SK-N-SH (cell line): ENCODE measurements around the gene CFAP299. TPM values are rescaled to one million over a fixed set of nuclear protein-coding genes. Genes with fewer than 3 reads are reported as not detected.

Experiments
- CTCF ChIA-PET: fragments of 300-600, 350-600 bp; formaldehyde crosslinking; extraction: SDS; loops from one replicate; lab custom pipeline; 2021; lab: Yijun Ruan, JAX
- POLR2A ChIA-PET: fragments of 350-600 bp; sonication (Branson Sonifier 250); formaldehyde crosslinking; extraction: SDS; loops from one replicate; lab custom pipeline; 2020; ENCODE audit warnings: antibody characterized with exemption, inconsistent platforms; lab: Yijun Ruan, JAX
- DNase-seq: peaks from one replicate; pipeline ENCODE4 v3.0.0; 2012
- H2AFZ ChIP-seq: fragments of 200-600 bp; sonication (generic); 2 replicates; pipeline ENCODE4 v1.8.1; 2016; ENCODE audit warnings: antibody characterized with exemption, mild to moderate bottlenecking, low read depth
- H3F3A ChIP-seq: fragments of 200-600 bp; sonication (generic); replicated peaks from 2 replicates; pipeline ENCODE3; 2016; ENCODE audit warnings: antibody characterized with exemption, mild to moderate bottlenecking; ENCODE audit not compliant: insufficient read depth
- H3K27ac ChIP-seq, 2 experiments: fragments of 200-500 bp in 1 of 2; fragments of 200-600 bp in 1 of 2; sonication (Bioruptor generic) in 1 of 2; sonication (generic), shearing (Covaris generic) in 1 of 2; 2 replicates each; pipeline versions ENCODE4 v1.5.1 to v1.6.1; 2014 to 2016; ENCODE audit warnings: low read depth in 2 of 2, inconsistent platforms in 1 of 2, low read length in 1 of 2, mild to moderate bottlenecking in 1 of 2, mixed read lengths in 1 of 2
- H3K27me3 ChIP-seq: fragments of 200-600 bp; sonication (generic), shearing (Covaris generic); 2 replicates; pipeline ENCODE4 v1.6.1; 2016; ENCODE audit warnings: mixed run types; ENCODE audit not compliant: insufficient read depth
- H3K36me3 ChIP-seq, 2 experiments: fragments of 200-500 bp in 1 of 2; fragments of 200-600 bp in 1 of 2; sonication (Bioruptor generic) in 1 of 2; sonication (generic) in 1 of 2; replicated peaks in 1 of 2; 2 replicates each; pipeline versions ENCODE3 to v1.5.1; 2014 to 2016; ENCODE audit warnings: low read length in 1 of 2, mild to moderate bottlenecking in 1 of 2; ENCODE audit not compliant: insufficient read depth in 2 of 2, control insufficient read depth in 1 of 2
- H3K4me1 ChIP-seq, 2 experiments: fragments of 200-500 bp in 1 of 2; fragments of 200-600 bp in 1 of 2; sonication (Bioruptor generic) in 1 of 2; sonication (generic), shearing (Covaris generic) in 1 of 2; 2 replicates each; pipeline versions ENCODE4 v1.5.1 to v1.6.1; 2014 to 2016; ENCODE audit warnings: low read depth in 1 of 2, low read length in 1 of 2, mixed run types in 1 of 2; ENCODE audit not compliant: insufficient read depth in 2 of 2, control insufficient read depth in 1 of 2
- H3K4me2 ChIP-seq: fragments of 200-600 bp; sonication (generic), shearing (Covaris generic); 2 replicates; pipeline ENCODE4 v1.6.1; 2017; ENCODE audit warnings: mixed run types
- H3K4me3 ChIP-seq, 2 experiments: fragments of 200-500 bp in 1 of 2; fragments of 200-600 bp in 1 of 2; sonication (Bioruptor generic) in 1 of 2; sonication (generic), shearing (Covaris generic) in 1 of 2; 2 replicates each; pipeline versions ENCODE4 v1.5.1 to v1.8.1; 2014 to 2016; ENCODE audit warnings: low read depth in 2 of 2, inconsistent platforms in 1 of 2, low read length in 1 of 2, mild to moderate bottlenecking in 1 of 2, mixed read lengths in 1 of 2, moderate library complexity in 1 of 2
- H3K79me2 ChIP-seq: fragments of 200-600 bp; sonication (generic); 2 replicates; pipeline ENCODE4 v1.8.1; 2017; ENCODE audit warnings: mild to moderate bottlenecking; ENCODE audit not compliant: insufficient read depth
- H3K9ac ChIP-seq: fragments of 200-600 bp; sonication (generic); 2 replicates; pipeline ENCODE4 v1.6.1; 2017; ENCODE audit warnings: mixed run types
- H3K9me2 ChIP-seq: fragments of 200-600 bp; sonication (generic); 2 replicates; pipeline ENCODE4 v1.6.1; 2017; ENCODE audit warnings: mixed run types
- H3K9me3 ChIP-seq: fragments of 200-600 bp; sonication (generic); 2 replicates; pipeline ENCODE4 v1.6.1; 2017; ENCODE audit warnings: mixed run types, mild to moderate bottlenecking, moderate library complexity
- H4K20me1 ChIP-seq: fragments of 200-600 bp; sonication (generic); 2 replicates; pipeline ENCODE4 v1.6.1; 2017; ENCODE audit warnings: mild to moderate bottlenecking, mixed run types; ENCODE audit not compliant: insufficient read depth
- EP300 ChIP-seq, 2 experiments: IDR thresholded peaks; 2 replicates each; pipeline versions ENCODE4 v1.4.0 to v1.6.1; 2012; ENCODE audit warnings: borderline replicate concordance in 1 of 2, low read depth in 1 of 2, low read length in 1 of 2
- EZH2phosphoT487 ChIP-seq: fragments of 200-600 bp; sonication (generic); IDR thresholded peaks from 2 replicates; pipeline ENCODE4 v1.6.1; 2017; ENCODE audit warnings: low read depth, mixed run types, mild to moderate bottlenecking, antibody characterized with exemption, moderate library complexity, borderline replicate concordance
- FOSL2 ChIP-seq: IDR thresholded peaks from 2 replicates; pipeline ENCODE4 v1.4.0; 2012; ENCODE audit warnings: low read depth, mild to moderate bottlenecking, moderate library complexity, borderline replicate concordance
- IRF3 ChIP-seq: fragments of 150-350 bp; IDR thresholded peaks from 2 replicates; pipeline ENCODE4 v1.6.1; 2016; ENCODE audit warnings: mild to moderate bottlenecking, low read depth, low read length
- RCOR1 ChIP-seq: fragments of 150-350 bp; IDR thresholded peaks from 2 replicates; pipeline ENCODE4 v1.6.1; 2017; ENCODE audit warnings: antibody characterized with exemption, low read length
- REST ChIP-seq: IDR thresholded peaks from 2 replicates; pipeline ENCODE4 v1.6.1; 2012; ENCODE audit warnings: mild to moderate bottlenecking, low read depth, low read length, moderate library complexity
- RXRA ChIP-seq: IDR thresholded peaks from 2 replicates; pipeline ENCODE4 v1.4.0; 2012; ENCODE audit warnings: low read depth, mild to moderate bottlenecking, borderline replicate concordance
- TAF1 ChIP-seq: IDR thresholded peaks from 2 replicates; pipeline ENCODE4 v1.6.1; 2012; ENCODE audit warnings: low read depth, mild to moderate bottlenecking, low read length, moderate library complexity, borderline replicate concordance
- TEAD4 ChIP-seq: IDR thresholded peaks from 2 replicates; pipeline ENCODE4 v1.4.0; 2012; ENCODE audit warnings: mild to moderate bottlenecking, borderline replicate concordance; ENCODE audit not compliant: insufficient read depth
- WGBS: methylation state at CpG from one replicate; pipeline ENCODE4 v1.1.6; 2017; ENCODE audit warnings: low lambda C conversion rate; 5-methylcytosine and 5-hydroxymethylcytosine counted together
- polyA plus RNA-seq, 3 experiments: library from polyadenylated mRNA; depleted of rRNA; stranded (reverse); fragments of >200 nt; gene quantifications; 2 replicates each; pipeline ENCODE4 v1.2.3, GENCODE V29; 2012

The CFAP299 gene
- polyA plus RNA-seq, 1 of the 3 experiments (the other 2 are of a cell fraction), result 1.2 TPM

- no peak for TF ChIP-seq REST
- no peak for TF ChIP-seq RXRA
Measured at GRCh38 chr4:80532674-80533333, 197.3 kb downstream of the CFAP299 start (continued).

GRCh38 chr4:80535551-80535950 is 200.0 kb downstream of the CFAP299 start:
- Histone ChIP-seq H3K79me2 (no peaks in the 10 kb centered on the region), H3K9ac (no peak overlapping the region), H3K9me2 (no peaks in the 10 kb centered on the region), H3K4me2 (no peak overlapping the region), H2AFZ (no peak overlapping the region), H3K27ac (no peak overlapping the region)
- no peak for TF ChIP-seq EZH2phosphoT487
- no peak for TF ChIP-seq TEAD4
- TF ChIP-seq REST, result no peak
- TF ChIP-seq FOSL2, result no peak
- TF ChIP-seq IRF3, result no peak
- no peak for TF ChIP-seq TAF1
- no peak for TF ChIP-seq RCOR1
- TF ChIP-seq EP300 (IDR thresholded peaks at IDR 0.05; ENCODE audit: borderline replicate concordance in 1 of 2, low read depth in 1 of 2, low read length in 1 of 2), result no peak
- TF ChIP-seq, all 33 proteins: peak for 0
- Histone ChIP-seq H4K20me1 (no peaks in the 10 kb centered on the region), H3F3A (no peaks in the 10 kb centered on the region), H3K36me3 (no peaks in the 10 kb centered on the region), H3K4me3 (no peak overlapping the region), H3K27me3 (no peaks in the 10 kb centered on the region), H3K4me1 (no peaks in the 10 kb centered on the region; a peak in 1 of 4 replicates), H3K9me3 (no peaks in the 10 kb centered on the region)
- ChIA-PET CTCF (no interaction called here), POLR2A (no interaction called here)
- 23% methylated on average over 1 of the region's 1 CpG for WGBS
- no peak for DNase-seq
